T-helper 17 cell (primary cell): Measurements from ENCODE around the gene PRORP. TPM values are rescaled to one million over a fixed set of nuclear protein-coding genes. Genes with fewer than 3 reads are reported as not detected.
A peak's percentile ranks its signal among the peaks of the same experiment; 100 is the strongest.
"Not testable (repeated sequence)": the region's sequence is repeated elsewhere in the genome, so short reads cannot be mapped to it uniquely, and the experiment has no call there.

Source experiments
- ATAC-seq: fragments of 150-1000 bp; cut with Tn5 transposase; 2 replicates; pipeline ENCODE4 v1.10.0; 2021; ENCODE audit warnings: mild to moderate bottlenecking, moderate library complexity
- DNase-seq, 3 donors: peaks; one replicate each; pipeline versions ENCODE4 v3.0.0 to v3.0.0-alpha.2; 2020 to 2021
- H3K9me3 ChIP-seq: one replicate; pipeline ENCODE4 v1.7.0; 2013; ENCODE audit warnings: low read length, mild to moderate bottlenecking; ENCODE audit not compliant: control insufficient read depth, poor library complexity, severe bottlenecking
- H3K27ac Mint-ChIP-seq: one replicate; pipeline ENCODE4 v1.8.0; 2022; ENCODE audit warnings: mild to moderate bottlenecking, moderate library complexity, mixed read lengths
- H3K27me3 Mint-ChIP-seq: one replicate; pipeline ENCODE4 v1.8.0; 2022; ENCODE audit warnings: mixed read lengths
- H3K36me3 Mint-ChIP-seq: one replicate; pipeline ENCODE4 v1.8.0; 2022; ENCODE audit warnings: low read depth, mixed read lengths
- H3K4me1 Mint-ChIP-seq: one replicate; pipeline ENCODE4 v1.8.0; 2022; ENCODE audit warnings: mild to moderate bottlenecking, mixed read lengths
- H3K4me3 Mint-ChIP-seq: one replicate; pipeline ENCODE4 v1.8.0; 2022; ENCODE audit warnings: mild to moderate bottlenecking, moderate library complexity, mixed read lengths
- total RNA-seq, 4 donors: library from RNA in 2 of 4; stranded (reverse) in 2 of 4; gene quantifications; one replicate each; pipeline ENCODE4 v1.2.3 and lab custom pipeline; 2022 to 2026

Gene PRORP
- total RNA-seq, 2 donors from 2014 or later: 42.5 to 43.6 TPM

DNA sequence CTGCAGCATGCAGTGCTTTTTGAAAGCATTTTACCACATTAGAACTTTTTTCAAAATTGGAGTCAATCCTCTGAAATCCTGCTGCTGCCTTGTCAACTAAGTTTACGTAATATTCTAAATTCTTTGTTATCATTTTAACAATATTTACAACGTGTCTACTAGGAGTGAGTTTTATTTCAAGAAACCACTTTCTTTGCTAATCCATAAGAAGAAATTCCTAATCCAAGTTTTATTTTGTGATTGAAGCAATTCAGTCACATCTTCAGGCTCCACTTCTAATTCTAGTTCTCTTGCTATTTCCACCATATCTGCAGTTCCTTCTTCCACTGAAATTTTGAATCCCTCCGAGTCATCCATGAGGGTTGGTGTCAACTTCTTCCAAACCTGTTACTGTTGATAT is 25.4 kb downstream of the PRORP start:
- H3K4me3 Mint-ChIP-seq: no peak overlapping the region
- DNase-seq (no peak), ATAC-seq (no peak)
- no peaks in the 10 kb centered on the region for H3K27me3 Mint-ChIP-seq
- H3K36me3 Mint-ChIP-seq: peaks cover 2% of the 10 kb centered on the region
- peaks cover 20% of the 10 kb centered on the region for H3K4me1 Mint-ChIP-seq
- no peak overlapping the region for H3K27ac Mint-ChIP-seq
- no peaks in the 10 kb centered on the region for H3K9me3 ChIP-seq

- peaks cover 22% of the 10 kb centered on the region for H3K4me1 Mint-ChIP-seq
- H3K36me3 Mint-ChIP-seq: peaks cover 2% of the 10 kb centered on the region
These were observed 26.9 kb downstream of the PRORP start for GRCh38 chr14:35149239-35149638.

DNA sequence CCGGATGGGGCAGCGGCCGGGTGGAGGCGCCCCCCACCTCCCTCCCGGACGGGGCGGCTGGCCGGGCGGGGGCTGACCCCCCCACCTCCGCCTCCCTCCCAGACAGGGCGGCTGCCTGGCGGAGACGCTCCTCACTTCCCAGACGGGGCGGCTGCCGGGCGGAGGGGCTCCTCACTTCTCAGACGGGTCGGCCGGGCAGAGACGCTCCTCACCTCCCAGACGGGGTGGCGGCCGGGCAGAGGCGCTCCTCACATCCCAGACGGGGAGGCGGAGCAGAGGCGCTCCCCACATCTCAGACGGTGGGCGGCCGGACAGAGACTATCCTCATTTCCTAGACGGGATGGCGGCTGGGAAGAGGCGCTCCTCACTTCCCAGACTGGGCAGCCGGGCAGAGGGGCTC is 30.2 kb downstream of the PRORP start:
- peaks cover 28% of the 10 kb centered on the region for H3K4me1 Mint-ChIP-seq
- H3K36me3 Mint-ChIP-seq, H3K4me3 Mint-ChIP-seq, H3K9me3 ChIP-seq, H3K27me3 Mint-ChIP-seq, ATAC-seq, H3K27ac Mint-ChIP-seq, DNase-seq: not testable (repeated sequence)

More at GRCh38 chr14:35149239-35149638, 26.9 kb downstream of the PRORP start:
- ATAC-seq: no peak
- H3K27me3 Mint-ChIP-seq: no peaks in the 10 kb centered on the region
- peak overlapping the region; percentile 74 for H3K27ac Mint-ChIP-seq
- H3K9me3 ChIP-seq: no peaks in the 10 kb centered on the region
- no peak for DNase-seq
- no peak overlapping the region for H3K4me3 Mint-ChIP-seq

- H3K4me1 Mint-ChIP-seq: peaks cover 34% of the 10 kb centered on the region
- DNase-seq (no peak), ATAC-seq (no peak)
- no peaks in the 10 kb centered on the region for H3K9me3 ChIP-seq
- peak overlapping the region; percentile 65 for H3K27ac Mint-ChIP-seq
- no peaks in the 10 kb centered on the region for H3K27me3 Mint-ChIP-seq
- H3K4me3 Mint-ChIP-seq: no peak overlapping the region
- H3K36me3 Mint-ChIP-seq: peaks cover 9% of the 10 kb centered on the region
These were observed 31.7 kb downstream of the PRORP start for GRCh38 chr14:35154016-35154415.

DNA sequence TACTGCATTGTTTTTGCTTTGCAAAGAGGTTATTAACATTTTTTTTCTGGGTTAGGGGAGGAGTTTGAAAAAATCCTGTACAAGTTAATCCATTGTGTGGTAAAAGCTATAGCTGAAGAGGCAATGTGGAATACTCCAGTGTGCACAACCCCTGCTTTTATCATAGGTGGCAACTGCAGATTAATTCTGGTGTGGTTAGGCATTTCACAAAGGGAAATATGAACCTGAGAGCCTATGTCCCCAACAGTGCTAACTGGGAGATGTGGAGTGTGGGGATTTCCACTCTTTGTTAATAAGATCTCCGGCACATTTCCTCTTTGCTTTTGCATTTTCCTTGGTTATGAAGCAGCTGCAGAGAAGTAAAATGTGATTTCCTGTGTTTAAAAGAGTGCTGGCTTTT is 33.6 kb downstream of the PRORP start:
- H3K9me3 ChIP-seq: no peaks in the 10 kb centered on the region
- no peaks in the 10 kb centered on the region for H3K27me3 Mint-ChIP-seq
- DNase-seq (no peak), ATAC-seq (peak; percentile 61)
- H3K36me3 Mint-ChIP-seq: peaks cover 12% of the 10 kb centered on the region
- H3K27ac Mint-ChIP-seq: no peak overlapping the region
- H3K4me3 Mint-ChIP-seq: peak overlapping the region; percentile 36
- peaks cover 43% of the 10 kb centered on the region for H3K4me1 Mint-ChIP-seq

DNA sequence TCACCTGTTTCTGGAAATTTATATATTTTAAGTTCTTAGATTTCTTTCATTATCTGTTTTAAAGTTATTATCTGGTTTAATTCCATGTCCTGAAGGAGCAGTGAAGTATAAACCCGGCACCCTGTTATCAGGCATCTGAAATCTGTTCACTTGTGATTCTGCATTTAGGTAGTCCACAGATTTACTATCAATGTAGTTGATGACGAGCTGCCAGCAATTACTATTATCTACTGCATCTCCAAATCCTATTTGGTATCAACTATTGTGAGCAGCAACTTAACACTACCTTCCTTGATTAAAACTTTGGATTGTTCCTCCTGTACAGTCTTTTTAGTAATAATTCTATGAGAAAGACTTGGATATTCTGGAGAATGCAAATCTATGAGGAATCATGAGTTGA is 36.1 kb downstream of the PRORP start:
- no peaks in the 10 kb centered on the region for H3K9me3 ChIP-seq
- peaks cover 43% of the 10 kb centered on the region for H3K4me1 Mint-ChIP-seq
- H3K27me3 Mint-ChIP-seq: no peaks in the 10 kb centered on the region
- DNase-seq (no peak), ATAC-seq (no peak)
- no peak overlapping the region for H3K4me3 Mint-ChIP-seq
- peak overlapping the region; percentile 90 for H3K27ac Mint-ChIP-seq
- peaks cover 14% of the 10 kb centered on the region for H3K36me3 Mint-ChIP-seq

GRCh38 chr14:35158951-35159653 is 36.8 kb downstream of the PRORP start:
- DNase-seq: no peak
- ATAC-seq: no peak
- H3K4me3 Mint-ChIP-seq: no peak overlapping the region
- H3K4me1 Mint-ChIP-seq: peaks cover 41% of the 10 kb centered on the region
- H3K36me3 Mint-ChIP-seq: peaks cover 14% of the 10 kb centered on the region
- no peaks in the 10 kb centered on the region for H3K9me3 ChIP-seq
- H3K27me3 Mint-ChIP-seq: no peaks in the 10 kb centered on the region
- peak overlapping the region; percentile 90 for H3K27ac Mint-ChIP-seq

DNA sequence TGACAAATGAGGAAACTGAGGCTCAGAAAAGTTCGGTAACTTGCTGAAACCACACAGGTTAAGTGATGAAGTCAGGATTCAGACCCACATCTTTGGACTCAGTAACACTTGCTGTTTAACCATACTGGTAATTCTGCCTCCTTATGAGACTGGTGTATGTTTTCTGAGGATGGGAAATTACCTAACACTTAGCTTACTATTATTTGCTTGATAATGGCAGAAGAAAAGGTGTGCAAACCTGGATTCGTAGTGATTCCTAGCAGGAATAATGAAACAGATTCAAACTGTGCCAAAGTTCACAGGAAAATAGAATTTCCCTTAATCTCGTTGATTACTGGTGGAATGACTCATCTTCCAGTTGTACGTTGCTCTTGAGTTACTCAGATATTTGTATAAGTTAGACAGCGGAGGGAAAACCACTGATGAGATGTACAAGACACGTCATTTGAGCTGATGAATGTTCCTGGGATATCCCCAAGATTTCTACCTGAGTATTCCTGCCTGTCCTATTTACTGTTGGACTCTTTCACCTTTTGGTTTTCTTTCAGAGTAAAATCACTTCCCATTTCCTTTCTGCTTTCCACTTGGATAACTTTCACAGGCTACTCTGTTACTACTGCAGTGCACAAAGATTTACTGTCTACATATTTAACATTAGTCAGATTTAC is 37.5 kb downstream of the PRORP start:
- H3K27ac Mint-ChIP-seq: peak overlapping the region; percentile 90
- H3K4me3 Mint-ChIP-seq: no peak overlapping the region
- DNase-seq (no peak), ATAC-seq (peak; percentile 44)
- peaks cover 36% of the 10 kb centered on the region for H3K4me1 Mint-ChIP-seq
- H3K9me3 ChIP-seq: no peaks in the 10 kb centered on the region
- no peaks in the 10 kb centered on the region for H3K27me3 Mint-ChIP-seq
- H3K36me3 Mint-ChIP-seq: peaks cover 14% of the 10 kb centered on the region

GRCh38 chr14:35161231-35161630 is 38.9 kb downstream of the PRORP start:
- Mint-ChIP-seq H3K4me3 (peak overlapping the region; percentile 19), H3K4me1 (peaks cover 33% of the 10 kb centered on the region), H3K27me3 (no peaks in the 10 kb centered on the region), H3K27ac (peak overlapping the region; percentile 87), H3K36me3 (peaks cover 16% of the 10 kb centered on the region)
- ATAC-seq (peak; percentile 92), DNase-seq (no peak)
- no peaks in the 10 kb centered on the region for H3K9me3 ChIP-seq

DNA sequence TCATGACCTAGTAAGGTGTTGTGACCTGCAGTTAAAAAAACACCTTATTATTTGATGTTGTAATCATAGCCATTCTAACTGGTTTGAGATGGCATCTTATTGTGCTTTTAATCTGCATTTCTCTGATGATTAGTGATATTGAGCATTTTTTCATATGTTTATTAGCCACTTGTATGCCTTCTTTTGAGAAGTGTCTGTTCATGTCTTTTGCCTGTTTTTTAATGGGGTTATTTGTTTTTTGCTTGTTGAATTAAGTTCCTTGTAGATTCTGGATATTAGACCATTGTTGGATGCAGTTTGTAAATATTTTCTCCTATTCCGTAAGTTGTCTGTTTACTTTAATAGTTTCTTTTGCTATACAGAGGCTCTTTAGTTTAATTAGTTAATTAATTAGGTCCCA is 41.0 kb downstream of the PRORP start:
- ATAC-seq: no peak
- Mint-ChIP-seq H3K4me1 (peaks cover 27% of the 10 kb centered on the region), H3K36me3 (peaks cover 14% of the 10 kb centered on the region), H3K27ac (no peak overlapping the region), H3K4me3 (no peak overlapping the region), H3K27me3 (no peaks in the 10 kb centered on the region)
- H3K9me3 ChIP-seq: no peaks in the 10 kb centered on the region
- no peak for DNase-seq

- ATAC-seq (no peak), DNase-seq (no peak)
- Mint-ChIP-seq H3K4me1 (peaks cover 19% of the 10 kb centered on the region), H3K36me3 (peaks cover 9% of the 10 kb centered on the region), H3K4me3 (no peak overlapping the region), H3K27me3 (no peaks in the 10 kb centered on the region), H3K27ac (no peak overlapping the region)
- H3K9me3 ChIP-seq: no peaks in the 10 kb centered on the region
These were observed 42.5 kb downstream of the PRORP start for GRCh38 chr14:35164849-35165248.

DNA sequence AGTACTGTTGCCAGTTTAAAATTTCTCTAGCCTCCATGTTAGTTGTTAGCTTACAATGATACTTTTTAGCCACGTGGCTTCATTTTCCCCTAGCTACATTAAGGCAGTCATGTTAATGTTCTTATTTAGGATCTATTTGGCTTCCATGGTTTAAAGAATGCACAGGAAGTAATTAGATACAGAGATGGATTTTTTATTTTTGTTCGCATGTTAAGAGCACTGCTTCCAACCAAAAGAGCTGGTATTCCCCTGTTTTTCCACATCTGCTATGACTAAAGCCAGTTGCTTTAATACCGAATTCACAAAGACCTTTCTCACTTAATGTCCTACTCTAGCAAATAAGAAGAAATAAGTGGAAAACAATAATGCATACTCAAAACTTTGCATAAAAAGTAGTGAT is 45.1 kb downstream of the PRORP start:
- H3K27me3 Mint-ChIP-seq: no peaks in the 10 kb centered on the region
- no peak overlapping the region for H3K4me3 Mint-ChIP-seq
- ATAC-seq (no peak), DNase-seq (no peak)
- H3K9me3 ChIP-seq: no peaks in the 10 kb centered on the region
- peaks cover 8% of the 10 kb centered on the region for H3K4me1 Mint-ChIP-seq
- H3K27ac Mint-ChIP-seq: no peak overlapping the region
- peaks cover 13% of the 10 kb centered on the region for H3K36me3 Mint-ChIP-seq
